Activated CD8-positive, alpha-beta memory T cell treated with anti-CD3 and anti-CD28 coated beads, Interleukin-2, amount 50 U/mL, for 1 hour (primary cell): ENCODE measurements around the gene LCAT.
"Not testable (repeated sequence)": the region's sequence is repeated elsewhere in the genome, so short reads cannot be mapped to it uniquely, and the experiment has no call there.

Source experiments
- DNase-seq: peaks from one replicate; pipeline ENCODE4 v3.0.0-alpha.2; 2020; ENCODE audit errors: extremely low read depth

LCAT gene

GRCh38 chr16:67943619-67944504 is at the start of gene LCAT:
TSS of gene LCAT (minus strand) at chr16:67944120. CDS start at chr16:67944101, 19 bp downstream.
- DNase-seq = no peak

DNA sequence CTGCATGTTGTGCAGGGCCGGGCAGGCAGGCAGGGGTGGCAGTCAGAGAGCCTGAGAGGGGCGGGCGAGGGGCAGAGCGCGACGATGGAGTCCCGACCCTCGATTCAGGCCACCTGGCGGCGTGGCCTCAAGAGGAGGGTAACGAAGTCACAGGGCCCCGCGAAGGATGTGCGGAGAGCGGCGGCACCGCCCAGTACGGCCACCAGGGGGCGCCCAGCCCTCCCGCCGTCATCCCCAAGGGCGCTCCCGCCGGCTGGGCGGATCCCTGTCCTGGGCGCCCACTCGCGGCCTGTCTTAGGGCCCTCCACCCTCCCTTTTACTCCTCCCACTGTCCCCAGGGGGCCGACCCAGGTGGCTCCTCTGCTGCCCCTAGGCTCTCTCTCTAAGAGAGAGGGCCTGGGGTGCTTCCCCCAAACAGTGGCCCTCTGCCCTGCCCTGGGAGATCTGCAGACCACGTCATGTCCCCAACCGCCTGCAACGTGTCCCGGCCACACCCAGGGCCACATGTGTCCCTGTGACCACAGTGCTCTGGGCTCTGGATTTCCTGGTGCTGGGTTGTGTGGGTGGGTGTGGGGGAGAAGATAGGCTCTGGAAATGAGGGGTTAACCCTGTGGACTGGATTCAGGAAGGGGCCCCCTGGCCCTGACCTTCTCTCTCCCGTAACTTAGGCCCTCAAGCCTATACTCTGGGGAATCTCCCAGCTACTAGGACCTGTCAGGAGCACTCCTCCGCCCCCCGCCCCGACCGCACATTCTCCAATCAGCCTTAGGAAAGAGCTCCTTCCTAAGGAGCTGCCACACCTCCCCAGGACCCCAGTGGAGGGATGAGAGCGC is 49.5 kb upstream of the LCAT start:
- DNase-seq = peak; percentile 49

DNA sequence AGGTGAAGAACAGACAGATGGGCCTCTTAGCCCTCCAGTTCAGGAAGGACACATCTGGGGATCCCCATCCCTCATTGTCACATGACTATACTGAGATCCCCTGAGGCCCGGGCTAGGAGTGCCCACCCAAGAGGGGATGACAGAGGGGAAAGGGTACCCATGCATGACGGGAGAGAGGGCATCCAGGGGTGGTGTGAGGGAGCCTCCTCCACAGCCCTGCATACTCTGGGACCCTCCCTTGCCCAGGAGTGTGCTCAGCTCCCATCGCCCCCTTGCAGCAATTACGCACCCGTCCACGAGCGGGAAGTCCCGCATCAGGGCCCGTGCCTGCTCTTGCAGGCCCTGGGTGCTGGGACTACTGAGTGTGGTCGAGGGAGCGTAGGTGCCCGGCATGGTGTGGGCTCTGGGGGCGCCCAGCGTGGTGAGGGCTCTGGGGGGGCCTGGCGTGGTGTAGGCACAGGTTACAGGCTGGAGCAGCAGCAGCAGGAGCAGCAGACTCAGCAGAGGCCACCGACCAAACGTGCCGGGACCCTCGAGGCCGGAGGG is 48.8 kb upstream of the LCAT start:
- DNase-seq = no peak

DNA sequence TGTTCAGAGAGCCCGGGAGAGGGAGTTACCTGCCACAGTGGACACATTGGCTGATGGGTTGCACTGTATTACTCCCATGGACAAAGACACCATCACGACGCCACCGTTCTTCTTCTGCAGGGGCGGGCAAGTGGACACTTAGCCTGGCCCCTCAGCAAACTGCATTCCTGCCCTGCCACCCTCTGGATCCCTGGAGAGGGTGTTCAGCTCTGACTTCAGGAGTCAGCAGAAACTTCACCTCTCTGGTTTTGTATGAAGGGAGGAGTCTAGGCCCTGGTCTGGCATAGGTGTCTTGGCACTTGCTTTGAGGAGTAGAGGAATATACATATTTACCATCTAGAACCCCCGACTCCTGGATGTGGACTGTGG is 46.1 kb upstream of the LCAT start:
- no peak for DNase-seq

GRCh38 chr16:67989322-67990017 is 45.5 kb upstream of the LCAT start:
- no peak for DNase-seq

GRCh38 chr16:67988675-67989074 is 44.8 kb upstream of the LCAT start:
- no peak for DNase-seq

DNA sequence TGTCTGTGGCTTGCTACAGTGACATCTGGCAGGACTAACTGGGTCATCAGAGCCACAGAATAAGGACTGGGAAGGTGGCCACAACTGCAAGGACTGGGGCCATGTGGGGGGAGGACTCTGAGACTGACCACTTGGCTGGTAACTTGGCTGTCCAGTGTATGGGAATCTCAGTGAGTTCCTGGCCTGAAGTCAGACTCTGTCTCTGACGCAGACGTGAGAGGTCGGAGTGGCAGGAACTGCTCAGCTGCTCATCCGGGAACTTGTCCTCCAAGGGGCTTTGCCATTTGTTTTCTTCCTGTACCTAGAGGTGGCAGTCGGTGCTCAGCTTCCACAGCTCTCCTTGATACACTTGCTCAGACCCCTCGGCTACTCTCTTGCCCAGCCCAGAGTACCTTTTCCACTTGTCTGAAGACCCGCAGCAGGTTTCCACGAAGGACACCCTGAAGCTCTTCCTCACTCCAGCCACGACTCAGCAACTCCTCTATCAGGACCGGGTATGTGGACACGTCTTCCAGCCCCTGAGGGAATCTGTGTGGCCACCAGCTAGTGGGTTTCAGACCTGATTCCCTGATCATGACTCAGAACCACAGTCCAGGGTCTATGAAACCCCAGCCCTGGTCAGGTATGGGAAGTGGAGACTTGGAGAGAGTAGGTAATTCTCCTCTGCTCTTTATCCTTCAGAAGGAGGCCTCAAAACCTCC is 43.7 kb upstream of the LCAT start:
- no peak for DNase-seq

- DNase-seq = no peak
These were observed 43.0 kb upstream of the LCAT start for GRCh38 chr16:67986949-67987348.

DNA sequence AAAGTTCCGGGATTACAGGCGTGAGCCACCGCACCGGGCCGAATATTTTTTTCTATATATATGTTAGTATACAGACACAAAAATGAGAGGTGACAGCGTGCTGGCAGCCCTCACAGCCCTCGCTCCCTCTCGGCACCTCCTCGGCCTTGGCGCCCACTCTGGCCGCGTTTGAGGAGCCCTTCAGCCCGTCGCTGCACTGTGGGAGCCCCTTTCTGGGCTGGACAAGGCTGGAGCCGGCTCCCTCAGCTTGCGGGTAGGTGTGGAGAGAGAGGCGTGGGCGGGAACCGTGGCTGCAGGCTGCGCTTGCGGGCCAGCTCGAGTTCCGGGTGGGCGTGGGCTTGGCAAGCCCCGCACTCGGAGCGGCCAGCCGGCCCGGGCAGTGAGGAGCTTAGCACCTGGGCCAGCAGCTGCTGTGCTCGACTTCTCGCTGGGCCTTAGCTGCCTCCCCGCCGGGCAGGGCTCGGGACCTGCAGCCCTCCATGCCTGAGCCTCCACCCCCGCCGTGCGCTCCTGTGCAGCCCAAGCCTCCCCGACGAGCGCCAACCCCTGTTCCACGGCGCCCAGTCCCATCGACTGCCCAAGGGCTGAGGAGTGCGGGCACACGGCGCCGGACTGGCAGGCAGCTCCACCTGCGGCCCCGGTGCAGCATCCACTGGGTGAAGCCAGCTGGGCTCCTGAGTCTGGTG is 38.2 kb upstream of the LCAT start:
- no peak for DNase-seq

DNA sequence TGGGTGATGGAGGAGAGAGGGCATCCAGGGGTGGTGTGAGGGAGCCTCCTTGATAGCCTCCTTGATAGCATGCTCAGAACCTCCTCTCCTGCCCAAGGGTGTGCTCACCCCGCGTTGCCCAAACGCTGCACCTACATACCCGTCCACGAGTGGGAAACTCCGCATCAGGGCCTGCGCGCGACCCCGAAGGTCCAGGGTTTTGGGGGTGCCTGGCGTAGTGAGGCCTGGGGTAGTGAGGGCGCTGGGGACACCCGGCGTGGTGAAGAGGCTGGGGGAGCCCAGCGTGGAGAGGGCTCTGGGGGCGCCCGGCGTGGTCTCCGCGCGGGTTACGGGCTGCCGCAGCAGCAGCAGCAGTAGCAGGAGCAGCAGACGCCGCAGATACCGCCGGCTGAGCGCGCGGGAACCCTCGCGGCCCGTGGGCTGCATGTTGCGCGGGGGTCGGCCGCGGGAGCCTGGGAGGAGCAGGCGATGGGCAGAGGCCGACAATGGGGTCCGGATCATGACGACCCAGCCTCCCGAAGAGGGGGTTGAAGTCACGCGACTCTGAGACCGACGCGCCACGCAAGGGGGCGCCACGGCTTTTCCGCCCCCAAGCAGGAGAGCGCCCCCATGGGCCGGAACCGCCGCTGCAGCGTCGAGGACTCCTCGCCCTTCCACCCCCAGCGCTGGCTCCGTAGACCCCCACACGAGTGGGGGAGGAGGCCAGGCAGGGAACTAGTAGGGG is 36.2 kb upstream of the LCAT start, which contains the start of gene DPEP3:
DPEP3 (minus strand) TSS at position 545 of the 724 bp plus-strand sequence; CDS start at position 426, 119 bp downstream.
- DNase-seq = no peak

- DNase-seq = no peak
These were observed 33.7 kb upstream of the LCAT start for GRCh38 chr16:67977469-67978227.

DNA sequence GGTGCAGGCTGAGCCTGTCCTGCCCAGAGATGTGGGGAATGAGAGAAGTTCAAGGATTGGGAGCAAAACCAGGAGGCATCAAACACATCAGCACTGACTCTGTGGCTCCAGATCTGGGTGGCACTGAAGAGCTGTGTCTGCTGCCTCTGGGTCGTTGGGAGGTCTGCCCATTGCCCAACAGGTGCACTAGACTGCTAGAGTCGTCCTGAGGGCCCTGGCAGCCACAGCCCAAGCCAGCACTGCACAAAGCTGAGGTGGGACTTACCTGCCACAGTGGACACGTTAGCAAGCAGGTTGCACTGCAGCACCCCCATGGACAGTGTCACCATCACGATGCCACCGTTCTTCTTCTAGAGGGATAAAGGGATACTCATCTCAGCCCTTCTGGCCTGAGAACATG is 33.1 kb upstream of the LCAT start:
- no peak for DNase-seq

DNA sequence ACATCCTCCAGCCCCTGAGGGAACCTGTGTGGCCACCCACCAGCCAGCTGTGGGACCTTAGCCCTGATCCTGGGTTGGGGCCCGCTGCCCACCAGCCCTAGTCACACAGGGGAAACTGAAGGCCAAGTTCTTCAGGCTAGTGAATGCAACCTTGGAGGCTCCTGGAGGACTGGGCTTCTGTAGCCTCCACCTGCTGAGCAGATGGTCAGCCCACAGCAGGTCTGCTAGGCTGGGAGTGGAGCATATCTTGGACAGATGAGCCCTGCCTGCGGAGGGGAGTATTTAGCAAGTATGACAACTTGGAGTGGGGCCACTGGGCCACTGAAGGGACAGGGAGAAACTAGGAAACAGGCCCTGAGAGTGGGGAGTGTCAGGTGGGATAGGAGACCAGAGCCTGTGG is 32.3 kb upstream of the LCAT start:
- no peak for DNase-seq

- DNase-seq = no peak
These were observed 31.6 kb upstream of the LCAT start for GRCh38 chr16:67975321-67976105.

- not testable (repeated sequence) for DNase-seq
These were observed 28.4 kb upstream of the LCAT start for GRCh38 chr16:67972285-67972684.

DNA sequence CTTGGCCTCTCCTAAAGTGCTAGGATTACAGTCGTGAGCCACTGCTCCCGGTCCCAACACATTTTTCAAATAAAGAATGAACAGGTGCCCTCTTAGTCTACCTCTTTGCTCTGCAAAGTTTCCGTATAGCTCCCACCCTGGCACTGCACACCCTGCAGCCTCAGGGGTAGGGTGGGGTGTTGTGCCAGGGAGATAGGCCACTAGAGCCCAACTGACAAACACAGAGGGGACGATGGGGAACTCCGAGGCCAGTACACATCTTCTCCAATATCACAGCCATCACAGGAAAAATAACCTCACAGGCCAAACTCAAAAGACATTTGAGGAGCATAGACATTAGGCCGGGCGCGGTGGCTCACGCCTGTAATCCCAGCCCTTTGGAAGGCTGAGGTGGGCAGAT is 27.2 kb upstream of the LCAT start:
- no peak for DNase-seq

- DNase-seq = no peak
These were observed 25.5 kb upstream of the LCAT start for GRCh38 chr16:67969254-67970039.
